ENCODE results near the gene CPSF3. TPM values are rescaled to one million over a fixed set of nuclear protein-coding genes. Genes with fewer than 3 reads are reported as not detected.

The CPSF3 gene
- total and polyA plus RNA-seq, 11 donors: 12.0 to 27.5 (median 18.3) TPM

DNA sequence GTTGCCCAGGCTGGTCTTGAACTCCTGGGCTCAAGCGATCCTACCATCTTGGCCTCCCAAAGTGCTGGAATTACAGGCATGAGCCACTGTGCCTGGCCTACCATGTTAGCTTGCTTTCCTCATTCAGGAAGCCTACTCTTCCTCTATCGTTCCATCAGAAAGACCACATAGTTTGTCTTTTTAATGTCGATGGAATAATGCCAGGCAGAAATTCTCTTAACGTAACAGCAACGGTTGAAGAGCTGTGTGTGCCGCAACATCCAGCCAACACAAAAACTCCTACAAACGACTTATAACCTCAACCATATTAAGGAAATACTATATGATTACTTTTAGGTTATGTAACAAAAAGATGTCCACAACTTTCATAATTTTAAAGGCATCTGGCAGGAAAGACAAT, 10.7 kb upstream of the CPSF3 start:
- peaks cover 0 to 5% (median 0%) of the 10 kb centered on the region in 12 donors for H3K4me1 ChIP-seq
- H3K36me3 ChIP-seq: peaks cover 0 to 91% (median 56%) of the 10 kb centered on the region in 9 donors
- intact Hi-C loops (cut with DNase I): no loop called here
- no peak overlapping the region for H3K27ac ChIP-seq
- no peaks in the 10 kb centered on the region for H3K27me3 ChIP-seq
- DNase-seq (no peak), ATAC-seq (no peak)
- H3K4me3 ChIP-seq: no peak overlapping the region
- no peaks in the 10 kb centered on the region for H3K9me3 ChIP-seq
- TF ChIP-seq, protein P1, sequence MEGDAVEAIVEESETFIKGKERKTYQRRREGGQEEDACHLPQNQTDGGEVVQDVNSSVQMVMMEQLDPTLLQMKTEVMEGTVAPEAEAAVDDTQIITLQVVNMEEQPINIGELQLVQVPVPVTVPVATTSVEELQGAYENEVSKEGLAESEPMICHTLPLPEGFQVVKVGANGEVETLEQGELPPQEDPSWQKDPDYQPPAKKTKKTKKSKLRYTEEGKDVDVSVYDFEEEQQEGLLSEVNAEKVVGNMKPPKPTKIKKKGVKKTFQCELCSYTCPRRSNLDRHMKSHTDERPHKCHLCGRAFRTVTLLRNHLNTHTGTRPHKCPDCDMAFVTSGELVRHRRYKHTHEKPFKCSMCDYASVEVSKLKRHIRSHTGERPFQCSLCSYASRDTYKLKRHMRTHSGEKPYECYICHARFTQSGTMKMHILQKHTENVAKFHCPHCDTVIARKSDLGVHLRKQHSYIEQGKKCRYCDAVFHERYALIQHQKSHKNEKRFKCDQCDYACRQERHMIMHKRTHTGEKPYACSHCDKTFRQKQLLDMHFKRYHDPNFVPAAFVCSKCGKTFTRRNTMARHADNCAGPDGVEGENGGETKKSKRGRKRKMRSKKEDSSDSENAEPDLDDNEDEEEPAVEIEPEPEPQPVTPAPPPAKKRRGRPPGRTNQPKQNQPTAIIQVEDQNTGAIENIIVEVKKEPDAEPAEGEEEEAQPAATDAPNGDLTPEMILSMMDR (IDR thresholded peaks at IDR 0.05): no peak
- TF ChIP-seq POLR2A (IDR thresholded peaks at IDR 0.05): no peak
- WGBS, 4 donors: 76 to 91% (median 86%) methylated on average over 7 of the region's 7 CpGs

DNA sequence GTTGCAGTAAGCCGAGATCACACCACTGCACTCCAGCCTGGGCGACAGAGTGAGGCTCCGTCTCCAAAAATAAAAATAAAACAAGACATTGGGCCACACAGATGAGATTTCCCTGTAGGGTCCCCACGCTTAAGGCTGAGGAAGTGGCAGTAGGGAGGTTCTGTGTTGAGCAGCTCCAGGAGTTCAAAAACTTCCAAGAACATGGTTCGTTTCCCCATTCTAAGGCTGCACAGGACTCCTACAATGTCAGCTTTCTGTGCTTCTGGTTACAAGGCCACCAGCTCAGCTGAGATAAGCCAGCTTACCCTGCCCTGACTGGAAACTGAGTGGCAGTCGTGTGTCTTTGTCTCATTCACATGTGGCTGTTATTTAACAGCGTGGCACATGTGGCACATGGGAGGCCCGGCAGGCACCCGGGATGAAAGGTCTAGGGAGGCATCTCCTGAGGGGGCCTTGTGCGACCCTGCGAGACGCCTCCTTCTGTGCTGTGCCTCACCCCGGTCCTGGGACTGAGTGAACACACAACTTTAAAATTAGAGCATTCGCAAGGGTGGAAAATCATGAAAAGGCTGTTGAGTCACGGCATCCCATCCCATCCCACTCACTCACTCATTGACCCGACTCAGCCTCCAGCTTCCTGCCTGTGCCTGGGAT, 7.8 kb upstream of the CPSF3 start:
- no peak for DNase-seq
- intact Hi-C loops (cut with DNase I): no loop called here
- Histone ChIP-seq H3K36me3 (peaks cover 0 to 72% (median 39%) of the 10 kb centered on the region in 9 donors), H3K27ac (peak overlapping the region in 3 of 12 donors; percentile 3 to 27 (median 9)), H3K27me3 (no peaks in the 10 kb centered on the region), H3K4me1 (peaks cover 0 to 24% (median 8%) of the 10 kb centered on the region in 12 donors), H3K9me3 (no peaks in the 10 kb centered on the region), H3K4me3 (no peak overlapping the region)
- 80 to 88% (median 85%) methylated on average over 16 of the region's 16 CpGs for WGBS, 4 donors
- no peak for TF ChIP-seq POLR2A (IDR thresholded peaks at IDR 0.05)
- TF ChIP-seq, protein P1 (IDR thresholded peaks at IDR 0.05): no peak
- ATAC-seq: peak in 3 of 4 donors; percentile 24 to 69 (median 48)

DNA sequence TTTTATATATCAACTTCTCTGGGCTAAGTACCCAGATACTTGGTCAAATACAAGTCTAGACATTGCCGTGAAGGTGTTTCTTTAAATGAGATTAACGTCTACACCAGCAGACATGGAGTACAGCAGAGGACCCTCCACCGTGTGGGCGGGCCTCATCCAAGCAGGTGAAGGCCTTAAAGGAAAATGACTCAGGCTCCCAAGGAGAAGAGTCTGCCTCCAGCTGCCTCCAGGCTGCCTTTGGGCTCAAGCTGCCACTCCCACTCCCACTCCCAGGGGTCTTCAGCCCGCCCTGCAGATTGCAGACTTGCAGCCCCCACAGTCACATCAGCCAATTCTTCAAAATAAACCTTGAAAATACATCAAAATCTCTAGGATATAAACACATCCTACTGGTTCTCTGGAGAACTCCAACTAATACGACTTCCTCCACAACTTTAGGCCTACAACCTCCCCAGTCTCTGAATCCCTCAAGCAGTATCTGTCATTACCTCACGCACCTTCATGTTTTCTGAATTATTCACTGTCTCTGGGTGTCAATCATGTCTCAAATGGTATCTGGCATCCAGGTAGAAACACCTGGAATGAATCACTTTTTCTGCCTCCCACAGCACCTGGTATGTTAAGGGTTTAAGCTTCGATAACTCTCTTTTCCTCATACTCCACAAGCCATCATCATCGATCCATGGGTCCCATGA, 7.0 kb upstream of the CPSF3 start:
- ATAC-seq (peak in 1 of 4 donors; percentile 33), DNase-seq (no peak)
- Histone ChIP-seq H3K9me3 (no peaks in the 10 kb centered on the region), H3K27ac (peak overlapping the region in 2 of 12 donors; percentile 1 to 27), H3K4me3 (no peak overlapping the region), H3K27me3 (no peaks in the 10 kb centered on the region), H3K4me1 (peaks cover 0 to 31% (median 11%) of the 10 kb centered on the region in 12 donors), H3K36me3 (peaks cover 0 to 64% (median 31%) of the 10 kb centered on the region in 9 donors)
- intact Hi-C loops (cut with DNase I): no loop called here
- TF ChIP-seq, protein P1 (IDR thresholded peaks at IDR 0.05): no peak
- TF ChIP-seq POLR2A (IDR thresholded peaks at IDR 0.05): no peak
- 85 to 91% (median 87%) methylated on average over 9 of the region's 9 CpGs for WGBS, 4 donors

DNA sequence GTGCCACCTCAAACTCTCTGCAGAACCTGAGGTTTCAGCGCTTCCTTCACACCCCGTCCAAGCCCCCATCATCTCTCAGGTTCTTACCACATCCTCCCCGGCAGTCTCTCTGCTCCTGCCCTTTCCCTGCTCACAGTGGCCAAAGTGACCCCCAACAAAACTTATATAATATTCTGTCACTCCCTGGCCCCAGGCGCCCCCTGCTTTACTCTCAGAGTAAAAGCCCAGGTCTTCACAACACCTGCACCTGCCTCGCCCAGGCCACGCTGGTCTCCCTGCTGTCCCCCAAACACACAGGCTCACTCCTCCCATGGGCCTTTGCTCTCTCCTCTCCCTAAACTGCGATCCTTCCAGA, 6.5 kb upstream of the CPSF3 start:
- TF ChIP-seq POLR2A (IDR thresholded peaks at IDR 0.05): no peak
- TF ChIP-seq, protein P1 (IDR thresholded peaks at IDR 0.05): no peak
- Histone ChIP-seq H3K4me3 (no peak overlapping the region), H3K36me3 (peaks cover 0 to 59% (median 26%) of the 10 kb centered on the region in 9 donors), H3K27me3 (no peaks in the 10 kb centered on the region), H3K9me3 (no peaks in the 10 kb centered on the region), H3K4me1 (peaks cover 0 to 37% (median 16%) of the 10 kb centered on the region in 12 donors), H3K27ac (no peak overlapping the region)
- WGBS, 4 donors: 96 to 97% (median 97%) methylated on average over 7 of the region's 7 CpGs
- intact Hi-C loops (cut with DNase I): no loop called here
- no peak for ATAC-seq
- DNase-seq: no peak
